Fibroblast of lung (primary cell): ENCODE results near the gene ARHGAP10. TPM values are rescaled to one million over a fixed set of nuclear protein-coding genes. Genes with fewer than 3 reads are reported as not detected.

Experiments
- DNase-seq, 2 donors: peaks; one replicate each; pipeline versions ENCODE4 v3.0.0 to v3.0.0-alpha.2; 2010; ENCODE audit warnings: low read depth in 2 of 2
- H2AFZ ChIP-seq: 2 replicates; pipeline ENCODE4 v1.5.1; 2012; ENCODE audit warnings: low read length, control low read depth, inconsistent platforms
- H3K27ac ChIP-seq: 2 replicates; pipeline ENCODE4 v1.5.1; 2011; ENCODE audit warnings: low read length, control low read depth; ENCODE audit not compliant: insufficient read depth
- H3K27me3 ChIP-seq: 2 replicates; pipeline ENCODE4 v1.5.1; 2011; ENCODE audit warnings: mild to moderate bottlenecking, low read length; ENCODE audit not compliant: control insufficient read depth, insufficient read depth
- H3K36me3 ChIP-seq: 2 replicates; pipeline ENCODE4 v1.5.1; 2011; ENCODE audit warnings: low read length; ENCODE audit not compliant: control insufficient read depth, insufficient read depth
- H3K4me1 ChIP-seq: 2 replicates; pipeline ENCODE4 v1.5.1; 2011; ENCODE audit warnings: low read length; ENCODE audit not compliant: control insufficient read depth, insufficient read depth; ENCODE audit errors: extremely low read depth
- H3K4me2 ChIP-seq: 2 replicates; pipeline ENCODE4 v1.5.1; 2011; ENCODE audit warnings: low read length, control low read depth; ENCODE audit not compliant: insufficient read depth; ENCODE audit errors: extremely low read depth
- H3K4me3 ChIP-seq, 4 experiments: fragments of 200-600 bp in 1 of 4; sonication (generic) in 1 of 4; replicated peaks in 1 of 4; 2 replicates each; pipeline ENCODE4 v1.5.1; 2011 to 2016; ENCODE audit warnings: low read length in 4 of 4, low read depth in 3 of 4, mild to moderate bottlenecking in 3 of 4, control low read depth in 2 of 4, inconsistent platforms in 1 of 4, mixed read lengths in 1 of 4; ENCODE audit not compliant: insufficient read depth in 1 of 4; ENCODE audit errors: control extremely low read depth in 1 of 4
- H3K79me2 ChIP-seq: 2 replicates; pipeline ENCODE4 v1.5.1; 2012; ENCODE audit warnings: mild to moderate bottlenecking, low read length, inconsistent platforms; ENCODE audit not compliant: control insufficient read depth, insufficient read depth
- H3K9ac ChIP-seq: 2 replicates; pipeline ENCODE4 v1.5.1; 2011; ENCODE audit warnings: mild to moderate bottlenecking, low read length, control low read depth; ENCODE audit not compliant: insufficient read depth
- H3K9me3 ChIP-seq: 2 replicates; pipeline ENCODE4 v1.5.1; 2012; ENCODE audit warnings: low read depth, low read length; ENCODE audit not compliant: control insufficient read depth, insufficient read depth
- H4K20me1 ChIP-seq: 2 replicates; pipeline ENCODE4 v1.5.1; 2011; ENCODE audit warnings: low read length; ENCODE audit not compliant: control insufficient read depth, insufficient read depth; ENCODE audit errors: extremely low read depth
- CTCF ChIP-seq, 2 donors: IDR thresholded peaks in 1 of 2; conservative IDR thresholded peaks in 1 of 2; 1 replicate in 1 of 2; 2 replicates in 1 of 2; pipeline ENCODE4 v1.5.1; 2011 to 2012; ENCODE audit warnings: low read length in 2 of 2, control low read depth in 1 of 2, inconsistent platforms in 1 of 2, low read depth in 1 of 2, mild to moderate bottlenecking in 1 of 2
- EZH2 ChIP-seq: IDR thresholded peaks from 2 replicates; pipeline ENCODE4 v1.5.1; 2012; ENCODE audit warnings: low read length, control low read depth, mild to moderate bottlenecking; ENCODE audit errors: missing control alignments
- polyA plus RNA-seq, 2 donors: library from polyadenylated mRNA; depleted of rRNA in 1 of 2; stranded (reverse) in 1 of 2; unstranded in 1 of 2; fragments of >200 nt; gene quantifications; 2 replicates each; pipeline ENCODE4 v1.2.1, GENCODE V29; 2011 to 2012; ENCODE audit warnings: missing spikeins in 1 of 2
- total RNA-seq: library from RNA; depleted of rRNA; stranded (reverse); fragments of >200 nt; gene quantifications from 2 replicates; pipeline ENCODE4 v1.2.1, GENCODE V29; 2014

Gene ARHGAP10
- total and polyA plus RNA-seq, 2 donors (not counting 1 experiment from before 2014, with no cell fraction given): 21.6 to 35.8 TPM

- no peaks in the 10 kb centered on the region for H3K27me3 ChIP-seq
- TF ChIP-seq EZH2 (no peak), CTCF (conservative IDR thresholded peaks at IDR 0.05 in 1 of 2, IDR thresholded peaks at IDR 0.05 in 1 of 2; ENCODE audit: low read depth in 1 of 2, low read length in 2 of 2) (no peak)
- no peak overlapping the region for H3K4me2 ChIP-seq
- H4K20me1 ChIP-seq: no peaks in the 10 kb centered on the region
- H3K79me2 ChIP-seq: no peaks in the 10 kb centered on the region
- H3K9ac ChIP-seq: no peak overlapping the region
- no peak overlapping the region for H3K27ac ChIP-seq
- DNase-seq: no peak
- peaks cover 14% of the 10 kb centered on the region for H3K4me1 ChIP-seq
- H2AFZ ChIP-seq: no peak overlapping the region
- H3K4me3 ChIP-seq: no peak overlapping the region
- peaks cover 3% of the 10 kb centered on the region for H3K36me3 ChIP-seq
- no peaks in the 10 kb centered on the region for H3K9me3 ChIP-seq
Measured at GRCh38 chr4:147862043-147862692, 130.3 kb downstream of the ARHGAP10 start.

- H4K20me1 ChIP-seq: no peaks in the 10 kb centered on the region
- peaks cover 5% of the 10 kb centered on the region for H3K36me3 ChIP-seq
- no peak overlapping the region for H3K4me3 ChIP-seq
- H2AFZ ChIP-seq: no peak overlapping the region
- no peak overlapping the region for H3K9ac ChIP-seq
- peak in 1 of 2 donors; percentile 60 for DNase-seq
- TF ChIP-seq CTCF (conservative IDR thresholded peaks at IDR 0.05 in 1 of 2, IDR thresholded peaks at IDR 0.05 in 1 of 2; ENCODE audit: low read depth in 1 of 2, low read length in 2 of 2) (peak in 1 of 2 donors; percentile 26), EZH2 (no peak)
- H3K9me3 ChIP-seq: no peaks in the 10 kb centered on the region
- no peaks in the 10 kb centered on the region for H3K79me2 ChIP-seq
- peaks cover 14% of the 10 kb centered on the region for H3K4me1 ChIP-seq
- H3K27me3 ChIP-seq: no peaks in the 10 kb centered on the region
- H3K4me2 ChIP-seq: no peak overlapping the region
- H3K27ac ChIP-seq: peak overlapping the region; percentile 11
Measured at GRCh38 chr4:147863111-147863747, 131.3 kb downstream of the ARHGAP10 start.

- peak overlapping the region; percentile 11 for H3K27ac ChIP-seq
- no peaks in the 10 kb centered on the region for H4K20me1 ChIP-seq
- H3K9me3 ChIP-seq: no peaks in the 10 kb centered on the region
- peak in 1 of 2 donors; percentile 34 for DNase-seq
- no peak overlapping the region for H2AFZ ChIP-seq
- no peak for TF ChIP-seq CTCF (conservative IDR thresholded peaks at IDR 0.05 in 1 of 2, IDR thresholded peaks at IDR 0.05 in 1 of 2; ENCODE audit: low read depth in 1 of 2, low read length in 2 of 2)
- no peak for TF ChIP-seq EZH2
- peaks cover 1% of the 10 kb centered on the region for H3K79me2 ChIP-seq
- H3K36me3 ChIP-seq: peaks cover 5% of the 10 kb centered on the region
- no peak overlapping the region for H3K4me3 ChIP-seq
- H3K9ac ChIP-seq: no peak overlapping the region
- no peaks in the 10 kb centered on the region for H3K27me3 ChIP-seq
- H3K4me2 ChIP-seq: no peak overlapping the region
- H3K4me1 ChIP-seq: peaks cover 14% of the 10 kb centered on the region
Measured at GRCh38 chr4:147863808-147864472, 132.1 kb downstream of the ARHGAP10 start.
